ENCODE data around the gene ADGRL3.

- TF ChIP-seq, protein P1, sequence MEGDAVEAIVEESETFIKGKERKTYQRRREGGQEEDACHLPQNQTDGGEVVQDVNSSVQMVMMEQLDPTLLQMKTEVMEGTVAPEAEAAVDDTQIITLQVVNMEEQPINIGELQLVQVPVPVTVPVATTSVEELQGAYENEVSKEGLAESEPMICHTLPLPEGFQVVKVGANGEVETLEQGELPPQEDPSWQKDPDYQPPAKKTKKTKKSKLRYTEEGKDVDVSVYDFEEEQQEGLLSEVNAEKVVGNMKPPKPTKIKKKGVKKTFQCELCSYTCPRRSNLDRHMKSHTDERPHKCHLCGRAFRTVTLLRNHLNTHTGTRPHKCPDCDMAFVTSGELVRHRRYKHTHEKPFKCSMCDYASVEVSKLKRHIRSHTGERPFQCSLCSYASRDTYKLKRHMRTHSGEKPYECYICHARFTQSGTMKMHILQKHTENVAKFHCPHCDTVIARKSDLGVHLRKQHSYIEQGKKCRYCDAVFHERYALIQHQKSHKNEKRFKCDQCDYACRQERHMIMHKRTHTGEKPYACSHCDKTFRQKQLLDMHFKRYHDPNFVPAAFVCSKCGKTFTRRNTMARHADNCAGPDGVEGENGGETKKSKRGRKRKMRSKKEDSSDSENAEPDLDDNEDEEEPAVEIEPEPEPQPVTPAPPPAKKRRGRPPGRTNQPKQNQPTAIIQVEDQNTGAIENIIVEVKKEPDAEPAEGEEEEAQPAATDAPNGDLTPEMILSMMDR (IDR thresholded peaks at IDR 0.05) = no peak
- TF ChIP-seq EZH2 (IDR thresholded peaks at IDR 0.05; ENCODE audit: borderline replicate concordance, insufficient read depth, low read depth, low read length, poor library complexity, severe bottlenecking) = no peak
Measured at GRCh38 chr4:61556277-61556676, 356.2 kb downstream of the ADGRL3 start.

Data from B cell (primary cell).